Fibroblast of skin of abdomen (primary cell): Measurements from ENCODE around the gene NNAT.
A peak's percentile ranks its signal among the peaks of the same experiment; 100 is the strongest.
"Not testable (repeated sequence)": the region's sequence is repeated elsewhere in the genome, so short reads cannot be mapped to it uniquely, and the experiment has no call there.

Source experiments
- DNase-seq: peaks from one replicate; pipeline ENCODE4 v3.0.0-alpha.2; 2013

NNAT gene

GRCh38 chr20:37524859-37525708 lies 4.0 kb downstream of the NNAT start:
- DNase-seq: peak; percentile 65

- no peak for DNase-seq
Observed at GRCh38 chr20:37525810-37526209, 4.8 kb downstream of the NNAT start.

GRCh38 chr20:37526238-37526838 lies 5.3 kb downstream of the NNAT start:
- DNase-seq: peak; percentile 58

- DNase-seq: no peak
Observed at GRCh38 chr20:37526839-37527637, 6.0 kb downstream of the NNAT start.

- peak; percentile 87 for DNase-seq
Observed at GRCh38 chr20:37527638-37528445, 6.8 kb downstream of the NNAT start, which contains the start of gene BLCAP. Gene BLCAP, minus strand, starts transcription at chr20:37527876. Its CDS starts 8,702 bp downstream, at chr20:37519174.

- no peak for DNase-seq
Observed at GRCh38 chr20:37528446-37529213, 7.6 kb downstream of the NNAT start.

- no peak for DNase-seq
Observed at GRCh38 chr20:37529214-37529967, 8.3 kb downstream of the NNAT start.

GRCh38 chr20:37529968-37530600 lies 9.0 kb downstream of the NNAT start:
- no peak for DNase-seq

GRCh38 chr20:37530696-37531095 lies 9.6 kb downstream of the NNAT start:
- DNase-seq: no peak

GRCh38 chr20:37531856-37532255 lies 10.8 kb downstream of the NNAT start:
- no peak for DNase-seq

- DNase-seq: no peak
Observed at GRCh38 chr20:37533154-37533715, 12.2 kb downstream of the NNAT start.

- peak; percentile 78 for DNase-seq
Observed at GRCh38 chr20:37534401-37535157, 13.5 kb downstream of the NNAT start.

GRCh38 chr20:37535443-37536132 lies 14.5 kb downstream of the NNAT start:
- no peak for DNase-seq

GRCh38 chr20:37537505-37537904 lies 16.5 kb downstream of the NNAT start:
- DNase-seq: no peak

- peak; percentile 53 for DNase-seq
Observed at GRCh38 chr20:37538003-37538402, 17.0 kb downstream of the NNAT start.

GRCh38 chr20:37539424-37539823 lies 18.4 kb downstream of the NNAT start:
- DNase-seq: no peak

- DNase-seq: no peak
Observed at GRCh38 chr20:37540001-37540400, 19.0 kb downstream of the NNAT start.

GRCh38 chr20:37540838-37541237 lies 19.8 kb downstream of the NNAT start:
- not testable (repeated sequence) for DNase-seq
